PC-9 (cell line): ENCODE results near the gene LIN28A.

Experiments
- EZH2 ChIP-seq: fragments of 200-600 bp; sonication (generic); IDR thresholded peaks from 2 replicates; pipeline ENCODE4 v1.8.0; 2017; ENCODE audit warnings: antibody characterized with exemption, low read depth
- TF ChIP-seq, protein P1 (sequence below): fragments of 200-600 bp; sonication (generic); conservative IDR thresholded peaks from 2 replicates; pipeline ENCODE4 v1.6.1; 2017; ENCODE audit warnings: mixed run types, antibody characterized with exemption, mild to moderate bottlenecking, moderate library complexity

DNA sequence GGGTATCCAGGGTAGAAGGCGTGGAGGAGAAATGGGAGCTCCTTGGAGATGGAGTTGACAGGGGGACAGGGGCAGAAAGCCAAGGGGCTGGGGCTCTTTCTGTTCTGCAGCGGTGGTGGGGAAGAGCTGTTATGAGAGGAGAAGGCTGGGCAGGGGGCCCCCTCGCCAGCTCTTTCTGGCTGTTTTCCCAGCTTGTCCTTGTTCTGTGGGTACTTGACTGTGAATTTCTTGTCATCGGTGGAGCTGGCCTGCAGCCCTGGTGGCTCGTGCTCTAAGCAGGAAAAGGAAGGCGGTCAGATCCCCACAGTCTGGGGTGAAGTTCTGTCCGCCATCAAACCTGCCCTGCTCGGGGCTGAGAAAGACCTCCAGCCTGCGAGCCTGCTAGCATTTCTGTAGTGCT lies 45.7 kb upstream of the LIN28A start:
- TF ChIP-seq, protein P1, sequence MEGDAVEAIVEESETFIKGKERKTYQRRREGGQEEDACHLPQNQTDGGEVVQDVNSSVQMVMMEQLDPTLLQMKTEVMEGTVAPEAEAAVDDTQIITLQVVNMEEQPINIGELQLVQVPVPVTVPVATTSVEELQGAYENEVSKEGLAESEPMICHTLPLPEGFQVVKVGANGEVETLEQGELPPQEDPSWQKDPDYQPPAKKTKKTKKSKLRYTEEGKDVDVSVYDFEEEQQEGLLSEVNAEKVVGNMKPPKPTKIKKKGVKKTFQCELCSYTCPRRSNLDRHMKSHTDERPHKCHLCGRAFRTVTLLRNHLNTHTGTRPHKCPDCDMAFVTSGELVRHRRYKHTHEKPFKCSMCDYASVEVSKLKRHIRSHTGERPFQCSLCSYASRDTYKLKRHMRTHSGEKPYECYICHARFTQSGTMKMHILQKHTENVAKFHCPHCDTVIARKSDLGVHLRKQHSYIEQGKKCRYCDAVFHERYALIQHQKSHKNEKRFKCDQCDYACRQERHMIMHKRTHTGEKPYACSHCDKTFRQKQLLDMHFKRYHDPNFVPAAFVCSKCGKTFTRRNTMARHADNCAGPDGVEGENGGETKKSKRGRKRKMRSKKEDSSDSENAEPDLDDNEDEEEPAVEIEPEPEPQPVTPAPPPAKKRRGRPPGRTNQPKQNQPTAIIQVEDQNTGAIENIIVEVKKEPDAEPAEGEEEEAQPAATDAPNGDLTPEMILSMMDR: no peak
- no peak for TF ChIP-seq EZH2
